SK-N-SH (cell line): ENCODE measurements around the gene VAMP1.

Source experiments
- CTCF ChIP-seq: fragments of 200-600 bp; sonication (generic); IDR thresholded peaks from 2 replicates; pipeline ENCODE4 v1.6.1; 2017; ENCODE audit warnings: antibody characterized with exemption, mild to moderate bottlenecking, moderate library complexity
- EP300 ChIP-seq, 2 experiments: IDR thresholded peaks; 2 replicates each; pipeline versions ENCODE4 v1.4.0 to v1.6.1; 2012; ENCODE audit warnings: borderline replicate concordance in 1 of 2, low read depth in 1 of 2, low read length in 1 of 2
- EZH2phosphoT487 ChIP-seq: fragments of 200-600 bp; sonication (generic); IDR thresholded peaks from 2 replicates; pipeline ENCODE4 v1.6.1; 2017; ENCODE audit warnings: low read depth, mixed run types, mild to moderate bottlenecking, antibody characterized with exemption, moderate library complexity, borderline replicate concordance
- GATA2 ChIP-seq: sonication (generic); formaldehyde crosslinking; IDR thresholded peaks from 2 replicates; pipeline ENCODE4 v1.5.0; 2020; ENCODE audit warnings: mild to moderate bottlenecking, missing genetic modification reagents
- NFIC ChIP-seq: IDR thresholded peaks from 2 replicates; pipeline ENCODE4 v1.4.0; 2012; ENCODE audit warnings: borderline replicate concordance
- NRF1 ChIP-seq: IDR thresholded peaks from 2 replicates; pipeline ENCODE4 v1.6.1; 2012; ENCODE audit warnings: low read depth, mild to moderate bottlenecking, low read length
- POLR2AphosphoS5 ChIP-seq: IDR thresholded peaks from 2 replicates; pipeline ENCODE4 v1.6.1; 2012; ENCODE audit warnings: low read depth, low read length
- RAD21 ChIP-seq: IDR thresholded peaks from 2 replicates; pipeline ENCODE4 v1.6.1; 2012; ENCODE audit warnings: mild to moderate bottlenecking, low read length
- RCOR1 ChIP-seq: fragments of 150-350 bp; IDR thresholded peaks from 2 replicates; pipeline ENCODE4 v1.6.1; 2017; ENCODE audit warnings: antibody characterized with exemption, low read length
- RFX5 ChIP-seq: IDR thresholded peaks from 2 replicates; pipeline ENCODE4 v1.6.1; 2012; ENCODE audit warnings: mild to moderate bottlenecking, improper control_type of control experiment, low read length
- TCF12 ChIP-seq: IDR thresholded peaks from 2 replicates; pipeline ENCODE4 v1.4.0; 2012
- YY1 ChIP-seq: IDR thresholded peaks from 2 replicates; pipeline ENCODE4 v1.4.0; 2012; ENCODE audit warnings: low read depth, mild to moderate bottlenecking
- TF ChIP-seq, protein P1 (sequence below): IDR thresholded peaks from 2 replicates; pipeline ENCODE4 v1.4.0; 2012; ENCODE audit warnings: low read depth
- TF ChIP-seq, protein P2 (sequence below): fragments of 150-350 bp; IDR thresholded peaks from 2 replicates; pipeline ENCODE4 v1.6.1; 2017; ENCODE audit warnings: antibody characterized with exemption, low read length, low read depth, borderline replicate concordance

- TF ChIP-seq POLR2AphosphoS5 (no peak), RFX5 (no peak), NFIC (no peak), RAD21 (no peak), GATA2 (no peak), CTCF (no peak), YY1 (no peak), EP300 (IDR thresholded peaks at IDR 0.05; ENCODE audit: borderline replicate concordance in 1 of 2, low read depth in 1 of 2, low read length in 1 of 2) (no peak), TCF12 (no peak), RCOR1 (no peak), EZH2phosphoT487 (no peak), NRF1 (no peak)
- TF ChIP-seq, protein P1, sequence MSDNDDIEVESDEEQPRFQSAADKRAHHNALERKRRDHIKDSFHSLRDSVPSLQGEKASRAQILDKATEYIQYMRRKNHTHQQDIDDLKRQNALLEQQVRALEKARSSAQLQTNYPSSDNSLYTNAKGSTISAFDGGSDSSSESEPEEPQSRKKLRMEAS: no peak
- TF ChIP-seq, protein P2, sequence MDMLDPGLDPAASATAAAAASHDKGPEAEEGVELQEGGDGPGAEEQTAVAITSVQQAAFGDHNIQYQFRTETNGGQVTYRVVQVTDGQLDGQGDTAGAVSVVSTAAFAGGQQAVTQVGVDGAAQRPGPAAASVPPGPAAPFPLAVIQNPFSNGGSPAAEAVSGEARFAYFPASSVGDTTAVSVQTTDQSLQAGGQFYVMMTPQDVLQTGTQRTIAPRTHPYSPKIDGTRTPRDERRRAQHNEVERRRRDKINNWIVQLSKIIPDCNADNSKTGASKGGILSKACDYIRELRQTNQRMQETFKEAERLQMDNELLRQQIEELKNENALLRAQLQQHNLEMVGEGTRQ: no peak
Measured at GRCh38 chr12:6469609-6470374, 685 bp downstream of the VAMP1 start.
